ENCODE data around the gene ZNF827.

Gene ZNF827

GRCh38 chr4:145784036-145784435 lies 154.6 kb downstream of the ZNF827 start:
- DNase-seq = no peak

GRCh38 chr4:145782756-145783155 lies 155.9 kb downstream of the ZNF827 start:
- DNase-seq = no peak

- no peak for DNase-seq
These were observed 157.3 kb downstream of the ZNF827 start for GRCh38 chr4:145781351-145781750.

- DNase-seq = no peak
These were observed 159.3 kb downstream of the ZNF827 start for GRCh38 chr4:145779319-145779801.

- no peak for DNase-seq
These were observed 162.4 kb downstream of the ZNF827 start for GRCh38 chr4:145776208-145776607.

- DNase-seq = no peak
These were observed 163.2 kb downstream of the ZNF827 start for GRCh38 chr4:145775406-145775805.

GRCh38 chr4:145774473-145774872 lies 164.2 kb downstream of the ZNF827 start:
- no peak for DNase-seq

GRCh38 chr4:145773581-145774234 lies 164.9 kb downstream of the ZNF827 start:
- DNase-seq = no peak

GRCh38 chr4:145772347-145772746 lies 166.3 kb downstream of the ZNF827 start:
- no peak for DNase-seq

GRCh38 chr4:145770124-145770523 lies 168.5 kb downstream of the ZNF827 start:
- no peak for DNase-seq

GRCh38 chr4:145769450-145770037 lies 169.1 kb downstream of the ZNF827 start:
- no peak for DNase-seq

- no peak for DNase-seq
These were observed 172.3 kb downstream of the ZNF827 start for GRCh38 chr4:145766273-145766672.

GRCh38 chr4:145763399-145763798 lies 175.2 kb downstream of the ZNF827 start:
- no peak for DNase-seq

GRCh38 chr4:145762719-145763118 lies 175.9 kb downstream of the ZNF827 start:
- DNase-seq = no peak

- DNase-seq = no peak
These were observed 177.4 kb downstream of the ZNF827 start for GRCh38 chr4:145760961-145761929.

GRCh38 chr4:145760176-145760575 lies 178.4 kb downstream of the ZNF827 start:
- no peak for DNase-seq

- no peak for DNase-seq
These were observed 181.4 kb downstream of the ZNF827 start for GRCh38 chr4:145757188-145757587.

GRCh38 chr4:145756244-145756643 lies 182.4 kb downstream of the ZNF827 start:
- DNase-seq = no peak

GRCh38 chr4:145755802-145756201 lies 182.8 kb downstream of the ZNF827 start:
- DNase-seq = no peak

GRCh38 chr4:145743641-145744040 lies 195.0 kb downstream of the ZNF827 start:
- DNase-seq = no peak

GRCh38 chr4:145740806-145741205 lies 197.8 kb downstream of the ZNF827 start:
- DNase-seq = no peak

GRCh38 chr4:145739845-145740244 lies 198.8 kb downstream of the ZNF827 start:
- DNase-seq = no peak

- DNase-seq = no peak
These were observed 202.3 kb downstream of the ZNF827 start for GRCh38 chr4:145736241-145736831.

All from NCI-H1930 (cell line).